ENCODE measurements around the gene NUP133. TPM values are rescaled to one million over a fixed set of nuclear protein-coding genes. Genes with fewer than 3 reads are reported as not detected.

The NUP133 gene
- total and polyA plus RNA-seq, 4 donors = 5.7 to 22.7 (median 10.4) TPM

- Histone ChIP-seq H3K27me3 (ENCODE audit: control insufficient read depth in 4 of 4, insufficient read depth in 4 of 4, low read length in 3 of 4) (no peaks in the 10 kb centered on the region), H3K4me3 (ENCODE audit: low read depth in 1 of 3, low read length in 3 of 3) (no peak overlapping the region), H3K4me1 (ENCODE audit: control insufficient read depth in 4 of 4, insufficient read depth in 4 of 4, low read length in 3 of 4) (no peaks in the 10 kb centered on the region), H3K9ac (ENCODE audit: low read depth in 1 of 2, low read length in 2 of 2) (no peak overlapping the region), H3K9me3 (ENCODE audit: control insufficient read depth in 4 of 4, low read length in 3 of 4) (no peaks in the 10 kb centered on the region), H3K36me3 (ENCODE audit: control insufficient read depth in 4 of 4, insufficient read depth in 3 of 4, low read depth in 1 of 4, low read length in 3 of 4) (peaks cover 9 to 47% (median 27%) of the 10 kb centered on the region in 4 donors), H3K27ac (ENCODE audit: low read depth in 1 of 2, low read length in 2 of 2) (no peak overlapping the region)
- TF ChIP-seq FOXA2 (IDR thresholded peaks at IDR 0.05) (no peak), HNF4G (IDR thresholded peaks at IDR 0.05) (no peak), SP1 (IDR thresholded peaks at IDR 0.05) (no peak), RXRA (IDR thresholded peaks at IDR 0.05) (no peak), GABPA (IDR thresholded peaks at IDR 0.05 in 1 of 2, conservative IDR thresholded peaks at IDR 0.05 in 1 of 2) (no peak), HNF4A (conservative IDR thresholded peaks at IDR 0.05) (no peak), JUND (IDR thresholded peaks at IDR 0.05) (no peak), YY1 (IDR thresholded peaks at IDR 0.05) (no peak), CTCF (IDR thresholded peaks at IDR 0.05; ENCODE audit: low read depth, low read length, missing input control) (no peak), ZBTB33 (IDR thresholded peaks at IDR 0.05) (no peak), EGR1 (IDR thresholded peaks at IDR 0.05; ENCODE audit: low read depth in 2 of 2) (no peak), NR2F2 (IDR thresholded peaks at IDR 0.05) (no peak), FOXA1 (IDR thresholded peaks at IDR 0.05) (no peak), RAD21 (IDR thresholded peaks at IDR 0.05) (no peak), TAF1 (conservative IDR thresholded peaks at IDR 0.05) (no peak)
- TF ChIP-seq, protein P1, sequence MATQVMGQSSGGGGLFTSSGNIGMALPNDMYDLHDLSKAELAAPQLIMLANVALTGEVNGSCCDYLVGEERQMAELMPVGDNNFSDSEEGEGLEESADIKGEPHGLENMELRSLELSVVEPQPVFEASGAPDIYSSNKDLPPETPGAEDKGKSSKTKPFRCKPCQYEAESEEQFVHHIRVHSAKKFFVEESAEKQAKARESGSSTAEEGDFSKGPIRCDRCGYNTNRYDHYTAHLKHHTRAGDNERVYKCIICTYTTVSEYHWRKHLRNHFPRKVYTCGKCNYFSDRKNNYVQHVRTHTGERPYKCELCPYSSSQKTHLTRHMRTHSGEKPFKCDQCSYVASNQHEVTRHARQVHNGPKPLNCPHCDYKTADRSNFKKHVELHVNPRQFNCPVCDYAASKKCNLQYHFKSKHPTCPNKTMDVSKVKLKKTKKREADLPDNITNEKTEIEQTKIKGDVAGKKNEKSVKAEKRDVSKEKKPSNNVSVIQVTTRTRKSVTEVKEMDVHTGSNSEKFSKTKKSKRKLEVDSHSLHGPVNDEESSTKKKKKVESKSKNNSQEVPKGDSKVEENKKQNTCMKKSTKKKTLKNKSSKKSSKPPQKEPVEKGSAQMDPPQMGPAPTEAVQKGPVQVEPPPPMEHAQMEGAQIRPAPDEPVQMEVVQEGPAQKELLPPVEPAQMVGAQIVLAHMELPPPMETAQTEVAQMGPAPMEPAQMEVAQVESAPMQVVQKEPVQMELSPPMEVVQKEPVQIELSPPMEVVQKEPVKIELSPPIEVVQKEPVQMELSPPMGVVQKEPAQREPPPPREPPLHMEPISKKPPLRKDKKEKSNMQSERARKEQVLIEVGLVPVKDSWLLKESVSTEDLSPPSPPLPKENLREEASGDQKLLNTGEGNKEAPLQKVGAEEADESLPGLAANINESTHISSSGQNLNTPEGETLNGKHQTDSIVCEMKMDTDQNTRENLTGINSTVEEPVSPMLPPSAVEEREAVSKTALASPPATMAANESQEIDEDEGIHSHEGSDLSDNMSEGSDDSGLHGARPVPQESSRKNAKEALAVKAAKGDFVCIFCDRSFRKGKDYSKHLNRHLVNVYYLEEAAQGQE (IDR thresholded peaks at IDR 0.05) = no peak
- TF ChIP-seq, protein P2, sequence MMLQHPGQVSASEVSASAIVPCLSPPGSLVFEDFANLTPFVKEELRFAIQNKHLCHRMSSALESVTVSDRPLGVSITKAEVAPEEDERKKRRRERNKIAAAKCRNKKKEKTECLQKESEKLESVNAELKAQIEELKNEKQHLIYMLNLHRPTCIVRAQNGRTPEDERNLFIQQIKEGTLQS (IDR thresholded peaks at IDR 0.05) = no peak
- TF ChIP-seq, protein P3, sequence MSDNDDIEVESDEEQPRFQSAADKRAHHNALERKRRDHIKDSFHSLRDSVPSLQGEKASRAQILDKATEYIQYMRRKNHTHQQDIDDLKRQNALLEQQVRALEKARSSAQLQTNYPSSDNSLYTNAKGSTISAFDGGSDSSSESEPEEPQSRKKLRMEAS (IDR thresholded peaks at IDR 0.05) = no peak
- WGBS = 81% methylated on average over 10 of the region's 10 CpGs
- DNase-seq (ENCODE audit: low spot score) = no peak
These were observed 28.3 kb downstream of the NUP133 start for GRCh38 chr1:229479660-229480399.

All from liver (tissue), 9 donors.